CD4-positive, alpha-beta memory T cell (primary cell): ENCODE results near the gene COL18A1. TPM values are rescaled to one million over a fixed set of nuclear protein-coding genes. Genes with fewer than 3 reads are reported as not detected.

Source experiments
- CTCF ChIA-PET: fragments of 350-600 bp; sonication (Branson Sonifier 250); formaldehyde crosslinking; loops from one replicate; lab custom pipeline; 2021; ENCODE audit warnings: inconsistent platforms; ENCODE audit not compliant: partially characterized antibody; lab: Charles Lee
- POLR2A ChIA-PET: fragments of 350-600 bp; sonication (Branson Sonifier 250); formaldehyde crosslinking; loops from one replicate; lab custom pipeline; 2021; ENCODE audit not compliant: partially characterized antibody; lab: Charles Lee
- DNase-seq, 5 donors: peaks; one replicate each; pipeline versions ENCODE4 v3.0.0 to v3.0.0-alpha.2; 2020 to 2022; ENCODE audit warnings: mixed read lengths in 1 of 5
- H3K27ac ChIP-seq: one replicate; pipeline ENCODE4 v1.7.0; 2013; ENCODE audit warnings: low read depth, low read length
- H3K27me3 ChIP-seq: 2 replicates; pipeline ENCODE4 v1.7.0; 2013; ENCODE audit warnings: mild to moderate bottlenecking, low read length, moderate library complexity; ENCODE audit not compliant: insufficient read depth
- H3K36me3 ChIP-seq: 2 replicates; pipeline ENCODE4 v1.7.0; 2013; ENCODE audit warnings: mild to moderate bottlenecking, low read length, moderate library complexity; ENCODE audit not compliant: insufficient read depth
- H3K4me1 ChIP-seq: 2 replicates; pipeline ENCODE4 v1.7.0; 2013; ENCODE audit warnings: mild to moderate bottlenecking, low read length, moderate library complexity; ENCODE audit not compliant: insufficient read depth
- H3K4me3 ChIP-seq, 2 donors: one replicate each; pipeline ENCODE4 v1.7.0; 2013; ENCODE audit warnings: low read length in 2 of 2, mild to moderate bottlenecking in 1 of 2
- H3K9me3 ChIP-seq, 2 donors: one replicate each; pipeline ENCODE4 v1.7.0; 2013; ENCODE audit warnings: low read length in 2 of 2, control low read depth in 1 of 2; ENCODE audit not compliant: control insufficient read depth in 1 of 2
- H3K27ac Mint-ChIP-seq, 7 donors: one replicate each; pipeline ENCODE4 v1.8.0; 2020 to 2021; ENCODE audit warnings: mixed read lengths in 7 of 7, mild to moderate bottlenecking in 6 of 7, inconsistent platforms in 3 of 7, moderate library complexity in 3 of 7
- H3K27me3 Mint-ChIP-seq, 2 donors: one replicate each; pipeline ENCODE4 v1.8.0; 2020 to 2021; ENCODE audit warnings: mixed read lengths in 2 of 2
- H3K36me3 Mint-ChIP-seq, 2 donors: one replicate each; pipeline ENCODE4 v1.8.0; 2020 to 2021; ENCODE audit warnings: mixed read lengths in 2 of 2, inconsistent platforms in 1 of 2, mild to moderate bottlenecking in 1 of 2
- H3K4me1 Mint-ChIP-seq, 4 donors: one replicate each; pipeline ENCODE4 v1.8.0; 2020 to 2021; ENCODE audit warnings: mixed read lengths in 4 of 4, mild to moderate bottlenecking in 1 of 4
- H3K4me3 Mint-ChIP-seq, 8 donors: one replicate each; pipeline ENCODE4 v1.8.0; 2020 to 2021; ENCODE audit warnings: mixed read lengths in 8 of 8, mild to moderate bottlenecking in 7 of 8, moderate library complexity in 6 of 8, inconsistent platforms in 3 of 8
- H3K9me3 Mint-ChIP-seq, 8 donors: one replicate each; pipeline ENCODE4 v1.8.0; 2020 to 2021; ENCODE audit warnings: mixed read lengths in 8 of 8, mild to moderate bottlenecking in 5 of 8, inconsistent platforms in 3 of 8, moderate library complexity in 1 of 8
- intact Hi-C: fragments of 100-400 bp; cut with micrococcal nuclease; formaldehyde crosslinking; loops from one replicate; pipeline ENCODE4 v1.15.1; 2023
- polyA plus RNA-seq, 2 donors: library from polyadenylated mRNA; unstranded; fragments of 300-500 nt; fragmentation: Illumina TruSeq; gene quantifications; one replicate each; pipeline ENCODE4 v1.2.3, GENCODE V29; 2021
- total RNA-seq, 2 experiments: library from RNA; stranded (reverse); gene quantifications; one replicate each; pipeline ENCODE4 v1.2.3, GENCODE V29; 2021

Gene COL18A1
- total and polyA plus RNA-seq, 4 experiments from 2014 or later = 0.43 to 4.5 (median 3.8) TPM

DNA sequence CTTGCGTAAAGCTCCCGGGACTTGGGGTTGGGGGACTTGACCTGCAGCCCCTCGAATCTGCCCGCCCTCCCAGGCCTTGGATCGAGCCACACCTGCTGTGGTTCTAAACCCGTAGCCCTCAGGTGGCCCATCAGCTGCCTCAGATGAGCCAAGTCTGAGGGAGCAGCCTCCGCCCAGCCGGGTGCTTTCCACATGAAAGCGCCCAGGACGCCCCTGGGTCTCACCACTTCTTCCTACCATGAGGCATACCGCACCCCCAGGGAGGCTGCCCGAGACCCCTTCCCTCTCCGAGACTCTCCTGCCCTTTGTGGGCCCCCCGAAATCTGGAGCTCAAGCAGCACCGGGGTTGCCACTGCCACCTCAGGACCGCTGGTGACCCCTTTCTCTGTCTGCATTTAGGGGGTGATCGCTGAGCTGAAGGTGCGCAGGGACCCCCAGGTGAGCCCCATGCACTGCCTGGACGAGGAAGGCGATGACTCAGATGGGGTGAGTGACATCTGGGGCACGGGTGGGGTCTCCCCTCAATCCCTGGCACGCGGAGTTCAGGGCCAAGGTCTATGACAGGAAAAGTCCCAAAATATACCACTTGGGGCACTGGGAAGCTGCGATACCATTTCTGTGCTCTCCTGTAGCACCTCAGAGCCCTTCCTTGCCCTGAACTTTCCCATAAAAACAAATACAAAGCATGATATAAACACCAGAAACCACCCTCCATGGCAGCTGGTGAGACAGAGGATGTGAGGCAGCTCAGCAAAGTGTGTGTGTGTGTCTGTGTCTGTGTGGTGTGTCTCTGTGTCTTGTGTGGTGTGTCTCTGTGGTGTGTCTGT, 68.7 kb downstream of the COL18A1 start:
- Histone ChIP-seq H3K27ac (no peak overlapping the region), H3K4me1 (peaks cover 31% of the 10 kb centered on the region), H3K9me3 (no peaks in the 10 kb centered on the region), H3K27me3 (no peaks in the 10 kb centered on the region), H3K36me3 (no peaks in the 10 kb centered on the region), H3K4me3 (no peak overlapping the region)
- Mint-ChIP-seq H3K4me3 (peak overlapping the region in 2 of 8 donors; percentile 45 to 46), H3K27ac (peak overlapping the region in 3 of 7 donors; percentile 0 to 63 (median 43)), H3K4me1 (peaks cover 22 to 34% (median 29%) of the 10 kb centered on the region in 4 donors), H3K36me3 (no peaks in the 10 kb centered on the region), H3K9me3 (peaks cover 0 to 2% (median 0%) of the 10 kb centered on the region in 8 donors), H3K27me3 (no peaks in the 10 kb centered on the region)
- POLR2A ChIA-PET = interaction anchor here (1.6 kb wide), 1 partner anchor 9 kb away, joined by 5 read pairs; no protein-coding TSS in a partner anchor
- intact Hi-C loops = loop anchor here (10.0 kb wide), 1 partner anchor 451 kb away; no protein-coding TSS in a partner anchor
- DNase-seq = no peak
- CTCF ChIA-PET = no interaction called here

DNA sequence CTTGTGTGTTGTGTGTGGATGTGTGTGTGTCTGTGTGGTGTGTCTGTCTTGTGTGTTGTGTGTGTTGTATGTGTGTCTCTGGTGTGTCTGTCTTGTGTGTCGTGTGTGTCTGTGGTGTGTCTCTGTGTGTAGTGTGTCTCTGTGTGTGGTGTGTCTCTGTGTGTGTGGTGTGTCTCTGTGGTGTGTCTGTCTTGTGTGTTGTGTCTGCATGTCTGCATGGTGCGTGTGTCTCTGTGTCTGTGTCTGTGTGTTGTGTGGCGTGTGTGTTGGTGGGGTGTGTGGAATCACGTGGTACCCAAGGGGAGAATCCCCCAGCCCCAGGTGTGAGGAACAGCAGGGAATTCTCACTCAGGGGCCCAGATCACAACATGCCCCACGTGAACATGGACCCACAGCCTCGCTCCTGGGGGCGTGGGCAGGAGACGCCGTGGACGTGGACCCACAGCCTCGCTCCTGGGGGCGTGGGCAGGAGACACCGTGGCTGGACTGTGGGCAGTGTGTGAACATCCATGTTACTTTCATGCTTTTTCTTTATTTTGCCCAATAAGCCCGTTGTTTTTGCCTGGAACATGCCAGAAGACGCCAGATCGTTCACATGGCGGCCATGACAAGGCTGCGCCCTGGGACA, 69.5 kb downstream of the COL18A1 start:
- no peak overlapping the region for H3K27ac ChIP-seq
- H3K9me3 Mint-ChIP-seq = peaks cover 0 to 2% (median 0%) of the 10 kb centered on the region in 8 donors
- H3K9me3 ChIP-seq = no peaks in the 10 kb centered on the region
- DNase-seq = no peak
- H3K36me3 Mint-ChIP-seq = no peaks in the 10 kb centered on the region
- H3K4me3 Mint-ChIP-seq = peak overlapping the region in 3 of 8 donors; percentile 45 to 60 (median 46)
- CTCF ChIA-PET = no interaction called here
- no peaks in the 10 kb centered on the region for H3K27me3 Mint-ChIP-seq
- H3K4me1 Mint-ChIP-seq = peaks cover 28 to 41% (median 36%) of the 10 kb centered on the region in 4 donors
- intact Hi-C loops = loop anchor here (10.0 kb wide), 1 partner anchor 450 kb away; no protein-coding TSS in a partner anchor
- no peak overlapping the region for H3K4me3 ChIP-seq
- peak overlapping the region in 5 of 7 donors; percentile 0 to 63 (median 43) for H3K27ac Mint-ChIP-seq
- no peaks in the 10 kb centered on the region for H3K27me3 ChIP-seq
- H3K36me3 ChIP-seq = no peaks in the 10 kb centered on the region
- POLR2A ChIA-PET = interaction anchor here (1.6 kb wide), 1 partner anchor 9 kb away, joined by 5 read pairs; no protein-coding TSS in a partner anchor
- peaks cover 38% of the 10 kb centered on the region for H3K4me1 ChIP-seq

DNA sequence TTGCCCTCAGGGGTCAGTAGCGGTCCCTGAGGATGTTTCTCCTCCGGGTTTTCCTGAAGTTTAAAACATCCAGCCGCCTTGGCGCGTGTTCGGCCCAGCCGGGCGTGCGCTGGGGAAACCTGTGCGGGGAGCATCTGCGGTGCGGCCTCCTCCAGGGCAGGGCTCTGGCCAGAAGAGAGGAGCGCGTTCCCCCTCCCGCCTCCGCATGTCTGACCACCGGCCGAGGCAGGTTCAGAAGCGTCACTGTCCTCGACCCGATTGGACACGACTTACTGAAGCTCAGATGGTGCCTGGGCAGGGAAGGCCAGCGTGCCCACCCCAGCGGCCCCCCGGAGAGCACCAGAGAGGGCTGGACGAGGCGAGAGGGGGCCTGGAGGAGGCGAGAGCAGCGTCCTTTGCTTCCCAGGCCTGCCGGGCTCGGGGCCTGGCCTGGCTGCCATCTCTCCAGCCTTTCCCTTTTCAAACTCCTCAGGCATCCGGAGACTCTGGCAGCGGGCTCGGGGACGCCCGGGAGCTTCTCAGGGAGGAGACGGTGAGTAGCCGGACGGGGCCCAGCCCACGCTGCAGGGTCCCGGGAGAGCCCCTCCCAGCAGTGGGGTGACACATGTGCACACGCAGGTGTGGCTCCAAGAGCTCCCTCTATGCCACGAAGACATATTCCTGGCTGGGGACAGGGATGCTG, 70.2 kb downstream of the COL18A1 start:
- CTCF ChIA-PET = interaction anchor here (1.4 kb wide), 1 partner anchor 121 kb away, joined by 3 read pairs; no protein-coding TSS in a partner anchor

DNA sequence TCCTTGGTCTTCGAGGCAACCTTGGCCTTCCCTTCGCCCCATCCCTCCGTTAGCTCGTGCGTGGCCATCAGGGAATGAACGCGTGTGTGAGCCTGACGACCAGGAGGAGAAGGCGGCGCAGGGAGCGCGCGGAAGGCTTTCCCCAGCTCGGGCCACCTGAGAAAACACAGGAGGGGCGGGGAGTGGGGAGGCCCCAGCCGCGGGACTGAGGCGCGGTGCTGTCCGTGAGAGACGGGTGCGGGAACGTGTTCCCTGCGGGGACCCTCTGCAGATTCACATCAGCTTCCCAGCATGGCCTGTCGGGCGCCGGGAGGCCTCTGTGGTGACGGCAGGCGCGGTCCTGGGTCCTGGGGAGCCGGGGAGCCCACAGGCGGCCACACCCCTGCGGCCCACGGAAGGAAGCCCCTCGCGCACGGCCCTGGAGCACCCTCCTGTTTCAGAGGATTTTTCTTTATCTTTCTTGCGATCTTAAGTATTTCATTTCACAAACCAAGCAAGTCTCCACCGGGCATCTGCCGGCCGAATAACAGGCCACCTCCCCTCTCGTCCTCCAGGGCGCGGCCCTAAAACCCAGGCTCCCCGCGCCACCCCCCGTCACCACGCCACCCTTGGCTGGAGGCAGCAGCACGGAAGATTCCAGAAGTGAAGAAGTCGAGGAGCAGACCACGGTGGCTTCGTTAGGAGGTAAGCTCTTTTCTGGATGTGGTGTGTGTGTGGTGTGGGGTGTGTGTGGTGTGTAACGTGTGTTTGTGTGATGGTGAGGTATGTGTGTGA, 71.0 kb downstream of the COL18A1 start:
- no peak for DNase-seq
- intact Hi-C loops = loop anchor here (10.0 kb wide), 1 partner anchor 449 kb away; no protein-coding TSS in a partner anchor
- Histone ChIP-seq H3K9me3 (no peaks in the 10 kb centered on the region), H3K27me3 (no peaks in the 10 kb centered on the region), H3K36me3 (no peaks in the 10 kb centered on the region), H3K27ac (no peak overlapping the region), H3K4me3 (no peak overlapping the region), H3K4me1 (peaks cover 36% of the 10 kb centered on the region)
- H3K4me1 Mint-ChIP-seq = peaks cover 23 to 37% (median 32%) of the 10 kb centered on the region in 4 donors
- peak overlapping the region in 6 of 7 donors; percentile 0 to 94 (median 86) for H3K27ac Mint-ChIP-seq
- POLR2A ChIA-PET = no interaction called here
- CTCF ChIA-PET = interaction anchor here (1.4 kb wide), 1 partner anchor 120 kb away, joined by 3 read pairs; no protein-coding TSS in a partner anchor
- no peaks in the 10 kb centered on the region for H3K36me3 Mint-ChIP-seq
- peaks cover 0 to 2% (median 0%) of the 10 kb centered on the region in 8 donors for H3K9me3 Mint-ChIP-seq
- no peaks in the 10 kb centered on the region for H3K27me3 Mint-ChIP-seq
- H3K4me3 Mint-ChIP-seq = peak overlapping the region in 2 of 8 donors; percentile 55 to 61

More for the DNA sequence above, 70.2 kb downstream of the COL18A1 start:
- Mint-ChIP-seq H3K9me3 (peaks cover 0 to 2% (median 0%) of the 10 kb centered on the region in 8 donors), H3K27ac (no peak overlapping the region), H3K4me1 (peaks cover 27 to 40% (median 36%) of the 10 kb centered on the region in 4 donors), H3K27me3 (no peaks in the 10 kb centered on the region), H3K4me3 (no peak overlapping the region), H3K36me3 (no peaks in the 10 kb centered on the region)
- POLR2A ChIA-PET = no interaction called here
- Histone ChIP-seq H3K27ac (no peak overlapping the region), H3K4me3 (no peak overlapping the region), H3K9me3 (no peaks in the 10 kb centered on the region), H3K27me3 (no peaks in the 10 kb centered on the region), H3K36me3 (no peaks in the 10 kb centered on the region), H3K4me1 (peaks cover 42% of the 10 kb centered on the region)
- no peak for DNase-seq
- intact Hi-C loops = loop anchor here (10.0 kb wide), 1 partner anchor 450 kb away; no protein-coding TSS in a partner anchor

DNA sequence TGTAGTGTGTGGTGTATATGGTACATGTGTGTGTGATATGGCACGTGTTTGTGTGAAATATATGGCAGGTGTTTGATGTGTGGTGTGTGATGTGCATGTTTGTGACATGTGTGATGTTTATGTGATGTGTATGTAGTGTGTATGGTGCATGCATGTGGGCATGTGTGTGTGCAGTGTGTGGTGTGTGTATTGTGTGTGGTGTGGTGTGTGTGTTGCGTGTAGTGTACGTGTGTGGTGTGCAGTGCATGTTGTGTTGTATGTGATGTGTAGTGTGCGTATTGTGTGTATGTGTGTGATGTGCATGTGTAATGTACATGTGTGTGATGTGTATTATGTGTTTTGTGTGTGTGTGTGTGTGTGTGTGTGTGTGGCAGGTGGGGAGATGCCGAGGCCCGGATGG, 71.6 kb downstream of the COL18A1 start:
- Histone ChIP-seq H3K27me3 (no peaks in the 10 kb centered on the region), H3K27ac (no peak overlapping the region), H3K9me3 (no peaks in the 10 kb centered on the region), H3K36me3 (no peaks in the 10 kb centered on the region), H3K4me3 (no peak overlapping the region), H3K4me1 (peaks cover 31% of the 10 kb centered on the region)
- H3K4me3 Mint-ChIP-seq = peak overlapping the region in 7 of 8 donors; percentile 1 to 81 (median 50)
- H3K27me3 Mint-ChIP-seq = no peaks in the 10 kb centered on the region
- ChIA-PET CTCF (no interaction called here), POLR2A (no interaction called here)
- DNase-seq = no peak
- peaks cover 0 to 2% (median 0%) of the 10 kb centered on the region in 8 donors for H3K9me3 Mint-ChIP-seq
- H3K36me3 Mint-ChIP-seq = no peaks in the 10 kb centered on the region
- H3K27ac Mint-ChIP-seq = peak overlapping the region; percentile 0 to 94 (median 85)
- intact Hi-C loops = loop anchor here (10.0 kb wide), 1 partner anchor 448 kb away; no protein-coding TSS in a partner anchor
- peaks cover 20 to 33% (median 28%) of the 10 kb centered on the region in 4 donors for H3K4me1 Mint-ChIP-seq
